ENCODE results near the gene CCT7.
A peak's percentile ranks its signal among the peaks of the same experiment; 100 is the strongest.

The CCT7 gene

DNA sequence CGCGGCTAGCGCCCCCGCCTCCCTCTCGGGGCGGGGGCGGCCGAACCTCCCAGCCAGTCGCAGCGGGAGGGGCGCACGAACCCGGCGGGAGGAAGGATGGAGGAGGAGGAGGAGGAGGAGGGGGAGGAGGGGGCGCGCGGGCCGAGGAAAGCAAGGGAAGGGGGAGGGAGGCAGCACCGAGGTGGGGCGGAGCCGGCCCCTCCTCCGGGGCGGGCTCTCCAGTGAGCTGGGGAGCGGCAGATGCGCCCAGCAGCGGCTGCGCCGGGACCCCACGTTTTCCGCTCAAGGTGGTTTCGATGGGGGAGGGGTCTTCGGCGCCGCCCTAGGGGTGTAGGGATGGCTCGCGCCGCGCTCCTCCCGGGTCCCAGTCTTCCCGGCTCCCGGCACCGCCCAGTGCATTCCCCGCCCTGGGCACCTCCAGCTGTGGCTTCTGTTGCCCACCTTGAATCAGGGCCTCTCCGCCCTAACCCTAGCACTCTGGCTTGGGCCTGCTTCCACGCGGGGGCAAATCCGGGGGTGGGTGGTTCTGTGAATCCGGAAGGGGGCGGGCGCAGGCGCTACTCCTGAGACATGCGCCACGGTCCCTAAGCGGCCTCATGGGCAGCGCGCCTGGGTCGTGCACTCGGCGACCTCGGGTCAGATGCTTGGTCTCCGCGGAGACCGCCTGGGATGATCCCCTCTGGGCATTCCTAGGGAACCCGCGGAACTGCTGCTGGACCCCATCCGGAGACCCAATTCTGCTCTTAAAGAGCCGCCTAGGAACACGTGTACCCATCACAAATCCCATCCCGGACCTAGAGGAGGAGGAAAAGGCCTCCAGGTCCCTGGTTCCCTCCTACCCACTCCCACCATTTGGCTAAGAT is 50.4 kb downstream of the CCT7 start, which contains the start of gene FBXO41:
TSS of gene FBXO41 (minus strand) at position 183 of the 863 bp plus-strand sequence. CDS start 14,848 bp downstream, outside the sequence.
- no peaks in the 10 kb centered on the region for H3K9me3 ChIP-seq (ENCODE audit: control insufficient read depth, low read length)
- H3K4me3 ChIP-seq (ENCODE audit: insufficient read depth, low read depth, low read length, poor library complexity, severe bottlenecking) = peak within 1 kb of the TSS; percentile 66
- peaks cover 8% of the 10 kb centered on the region for H3K4me1 ChIP-seq (ENCODE audit: control insufficient read depth, insufficient read depth, low read length, poor library complexity, severe bottlenecking)
- no peaks in the 10 kb centered on the region for H3K36me3 ChIP-seq (ENCODE audit: control insufficient read depth, insufficient read depth, low read length)
- peak; percentile 30 to 48 (median 33) for DNase-seq
- H3K27ac ChIP-seq (ENCODE audit: insufficient read depth, low read length, poor library complexity, severe bottlenecking) = peak within 1 kb of the TSS; percentile 18
- H3K27me3 ChIP-seq (replicated peaks; ENCODE audit: control insufficient read depth, insufficient read depth, low read length, poor library complexity, severe bottlenecking) = no peaks in the 10 kb centered on the region

DNA sequence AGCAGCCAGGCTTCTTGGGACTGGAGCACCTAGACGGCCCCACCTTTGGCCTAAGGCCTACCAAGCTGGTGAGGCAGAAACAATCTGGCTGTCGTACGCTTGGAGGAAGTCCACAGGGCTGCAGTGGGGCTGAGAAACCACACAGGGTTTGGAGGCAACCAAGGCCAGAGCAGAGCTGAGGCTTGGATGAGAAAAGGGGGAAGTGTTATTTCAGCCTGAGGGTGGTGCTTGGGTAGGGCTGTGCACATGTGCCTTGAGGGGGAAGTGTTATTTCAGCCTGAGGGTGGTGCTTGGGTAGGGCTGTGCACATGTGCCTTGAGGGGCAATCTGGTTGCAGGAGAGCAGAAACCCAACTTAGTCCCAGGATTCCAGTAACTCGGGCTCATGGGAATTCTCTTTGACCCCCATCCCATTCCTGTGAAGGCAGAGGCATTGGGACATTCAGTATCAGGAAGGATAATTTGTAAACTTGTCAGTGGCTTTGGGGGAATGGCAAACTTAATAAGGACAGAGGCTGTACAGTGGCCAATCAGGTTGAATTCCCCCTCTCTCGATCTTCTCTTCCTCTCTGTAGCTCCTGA is 51.1 kb downstream of the CCT7 start:
- H3K27ac ChIP-seq (ENCODE audit: insufficient read depth, low read length, poor library complexity, severe bottlenecking) = peak overlapping the region; percentile 18
- H3K36me3 ChIP-seq (ENCODE audit: control insufficient read depth, insufficient read depth, low read length) = no peaks in the 10 kb centered on the region
- DNase-seq = no peak
- no peaks in the 10 kb centered on the region for H3K27me3 ChIP-seq (replicated peaks; ENCODE audit: control insufficient read depth, insufficient read depth, low read length, poor library complexity, severe bottlenecking)
- no peaks in the 10 kb centered on the region for H3K9me3 ChIP-seq (ENCODE audit: control insufficient read depth, low read length)
- peak overlapping the region; percentile 66 for H3K4me3 ChIP-seq (ENCODE audit: insufficient read depth, low read depth, low read length, poor library complexity, severe bottlenecking)
- H3K4me1 ChIP-seq (ENCODE audit: control insufficient read depth, insufficient read depth, low read length, poor library complexity, severe bottlenecking) = peaks cover 8% of the 10 kb centered on the region

DNA sequence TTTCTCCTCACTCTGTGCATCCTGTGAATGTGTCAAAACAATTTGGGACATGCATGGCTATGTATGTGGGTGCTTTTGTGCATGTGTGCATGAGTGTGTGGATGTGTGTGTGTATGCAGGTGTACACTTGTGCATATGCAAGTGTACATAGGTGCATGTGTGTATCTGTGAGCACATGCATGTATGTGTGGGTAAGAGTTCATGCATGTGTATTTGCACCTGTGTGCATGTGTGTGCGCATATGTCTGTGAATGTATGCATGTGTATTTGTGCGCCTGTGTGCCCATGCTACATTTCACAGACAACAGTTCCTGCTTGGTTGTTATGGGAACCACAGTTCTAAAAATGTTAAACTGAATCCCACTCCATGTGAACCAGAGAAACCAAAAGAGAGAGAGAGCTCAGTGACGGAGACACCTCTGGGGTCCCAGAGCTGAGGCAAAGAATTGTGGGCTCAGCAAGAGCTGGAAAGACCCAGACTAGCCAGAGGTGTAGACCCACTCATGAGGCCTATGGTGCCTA is 52.1 kb downstream of the CCT7 start:
- no peak overlapping the region for H3K27ac ChIP-seq (ENCODE audit: insufficient read depth, low read length, poor library complexity, severe bottlenecking)
- peaks cover 6% of the 10 kb centered on the region for H3K27me3 ChIP-seq (replicated peaks; ENCODE audit: control insufficient read depth, insufficient read depth, low read length, poor library complexity, severe bottlenecking)
- DNase-seq = no peak
- H3K4me3 ChIP-seq (ENCODE audit: insufficient read depth, low read depth, low read length, poor library complexity, severe bottlenecking) = no peak overlapping the region
- H3K4me1 ChIP-seq (ENCODE audit: control insufficient read depth, insufficient read depth, low read length, poor library complexity, severe bottlenecking) = peaks cover 11% of the 10 kb centered on the region
- no peaks in the 10 kb centered on the region for H3K9me3 ChIP-seq (ENCODE audit: control insufficient read depth, low read length)
- no peaks in the 10 kb centered on the region for H3K36me3 ChIP-seq (ENCODE audit: control insufficient read depth, insufficient read depth, low read length)

DNA sequence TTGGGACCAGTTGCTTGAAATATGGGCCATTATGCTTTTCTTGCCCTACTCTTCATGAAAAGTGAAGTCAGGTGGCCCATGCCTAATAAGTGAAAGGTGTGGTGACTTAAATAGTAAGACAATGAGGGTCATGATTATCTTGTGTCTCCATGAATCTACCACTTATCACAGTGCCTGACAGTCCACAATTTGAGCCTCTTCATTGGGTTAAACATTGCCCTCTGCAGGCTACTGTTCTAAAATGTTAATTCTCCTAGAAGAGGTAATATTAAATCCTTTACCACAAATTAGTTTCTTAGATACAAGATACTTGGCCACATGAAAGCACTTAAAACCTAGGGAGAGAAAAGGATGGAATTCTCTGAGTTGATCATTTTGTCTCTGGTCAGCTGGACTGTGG is 55.2 kb downstream of the CCT7 start:
- Histone ChIP-seq H3K4me3 (ENCODE audit: insufficient read depth, low read depth, low read length, poor library complexity, severe bottlenecking) (no peak overlapping the region), H3K36me3 (ENCODE audit: control insufficient read depth, insufficient read depth, low read length) (no peaks in the 10 kb centered on the region), H3K27ac (ENCODE audit: insufficient read depth, low read length, poor library complexity, severe bottlenecking) (no peak overlapping the region), H3K9me3 (ENCODE audit: control insufficient read depth, low read length) (no peaks in the 10 kb centered on the region), H3K4me1 (ENCODE audit: control insufficient read depth, insufficient read depth, low read length, poor library complexity, severe bottlenecking) (peaks cover 28% of the 10 kb centered on the region), H3K27me3 (replicated peaks; ENCODE audit: control insufficient read depth, insufficient read depth, low read length, poor library complexity, severe bottlenecking) (peaks cover 29% of the 10 kb centered on the region)
- DNase-seq = no peak

DNA sequence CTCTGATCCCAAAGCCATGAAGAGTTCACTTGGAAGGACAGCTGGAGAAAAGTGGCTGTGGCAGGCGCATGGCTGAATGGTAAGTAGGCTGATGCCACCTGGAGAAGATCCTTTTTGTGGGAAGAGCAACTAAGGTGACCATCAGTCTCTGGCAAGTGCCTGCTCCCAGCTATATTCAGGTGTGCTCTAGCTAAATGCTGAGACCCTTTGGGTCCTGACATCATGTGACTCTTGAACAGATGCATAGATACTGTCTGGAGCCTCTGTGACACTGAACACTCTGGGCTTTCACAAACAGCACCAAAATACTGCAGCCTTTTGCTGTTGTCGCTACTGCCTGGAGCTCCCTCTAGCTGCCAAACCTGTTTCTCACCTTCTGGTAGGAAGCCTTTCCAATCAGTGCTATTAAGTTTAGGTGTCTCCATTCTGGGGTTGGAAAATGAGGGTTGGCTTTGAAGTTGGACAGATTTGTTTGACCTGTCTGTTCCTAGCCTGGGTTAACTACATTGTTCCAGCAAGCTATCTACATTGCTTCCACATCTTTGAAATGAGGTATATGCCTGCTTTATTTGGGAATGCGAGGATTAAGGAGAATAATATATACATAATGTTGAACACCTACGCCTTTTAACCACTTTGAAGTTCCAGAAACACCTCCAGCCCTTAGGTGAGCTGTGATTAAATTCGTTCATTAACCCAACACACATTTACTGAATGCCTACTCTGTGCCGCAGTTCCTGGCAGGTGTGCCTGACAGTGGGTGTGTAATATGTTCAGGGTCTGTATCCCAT is 56.1 kb downstream of the CCT7 start:
- Histone ChIP-seq H3K4me1 (ENCODE audit: control insufficient read depth, insufficient read depth, low read length, poor library complexity, severe bottlenecking) (peaks cover 28% of the 10 kb centered on the region), H3K36me3 (ENCODE audit: control insufficient read depth, insufficient read depth, low read length) (no peaks in the 10 kb centered on the region), H3K27ac (ENCODE audit: insufficient read depth, low read length, poor library complexity, severe bottlenecking) (no peak overlapping the region), H3K27me3 (replicated peaks; ENCODE audit: control insufficient read depth, insufficient read depth, low read length, poor library complexity, severe bottlenecking) (peaks cover 39% of the 10 kb centered on the region), H3K9me3 (ENCODE audit: control insufficient read depth, low read length) (no peaks in the 10 kb centered on the region), H3K4me3 (ENCODE audit: insufficient read depth, low read depth, low read length, poor library complexity, severe bottlenecking) (no peak overlapping the region)
- DNase-seq = peak in 1 of 3 donors; percentile 24

DNA sequence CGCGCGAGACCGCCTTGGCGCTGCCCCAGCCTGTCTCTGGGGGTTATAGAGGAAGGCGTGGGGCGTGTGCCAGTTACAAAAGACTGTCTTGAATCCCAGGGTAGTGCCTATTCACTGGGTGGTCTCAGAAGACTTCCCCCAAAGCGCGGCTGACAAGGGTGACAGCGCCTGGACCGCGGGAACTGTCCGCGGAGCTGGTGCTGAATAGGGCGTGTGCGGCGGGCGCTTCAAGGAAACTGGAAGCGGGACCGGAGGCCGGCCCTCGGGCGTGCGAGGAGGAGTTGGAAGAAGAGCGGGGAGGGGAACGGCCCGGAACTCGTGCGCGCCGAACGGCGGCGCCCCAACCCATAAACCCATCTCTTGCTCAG is 57.0 kb downstream of the CCT7 start:
- Histone ChIP-seq H3K27ac (ENCODE audit: insufficient read depth, low read length, poor library complexity, severe bottlenecking) (no peak overlapping the region), H3K9me3 (ENCODE audit: control insufficient read depth, low read length) (no peaks in the 10 kb centered on the region), H3K4me3 (ENCODE audit: insufficient read depth, low read depth, low read length, poor library complexity, severe bottlenecking) (peak overlapping the region; percentile 26), H3K36me3 (ENCODE audit: control insufficient read depth, insufficient read depth, low read length) (no peaks in the 10 kb centered on the region), H3K4me1 (ENCODE audit: control insufficient read depth, insufficient read depth, low read length, poor library complexity, severe bottlenecking) (peaks cover 28% of the 10 kb centered on the region), H3K27me3 (replicated peaks; ENCODE audit: control insufficient read depth, insufficient read depth, low read length, poor library complexity, severe bottlenecking) (peaks cover 43% of the 10 kb centered on the region)
- peak in 2 of 3 donors; percentile 24 to 27 for DNase-seq

DNA sequence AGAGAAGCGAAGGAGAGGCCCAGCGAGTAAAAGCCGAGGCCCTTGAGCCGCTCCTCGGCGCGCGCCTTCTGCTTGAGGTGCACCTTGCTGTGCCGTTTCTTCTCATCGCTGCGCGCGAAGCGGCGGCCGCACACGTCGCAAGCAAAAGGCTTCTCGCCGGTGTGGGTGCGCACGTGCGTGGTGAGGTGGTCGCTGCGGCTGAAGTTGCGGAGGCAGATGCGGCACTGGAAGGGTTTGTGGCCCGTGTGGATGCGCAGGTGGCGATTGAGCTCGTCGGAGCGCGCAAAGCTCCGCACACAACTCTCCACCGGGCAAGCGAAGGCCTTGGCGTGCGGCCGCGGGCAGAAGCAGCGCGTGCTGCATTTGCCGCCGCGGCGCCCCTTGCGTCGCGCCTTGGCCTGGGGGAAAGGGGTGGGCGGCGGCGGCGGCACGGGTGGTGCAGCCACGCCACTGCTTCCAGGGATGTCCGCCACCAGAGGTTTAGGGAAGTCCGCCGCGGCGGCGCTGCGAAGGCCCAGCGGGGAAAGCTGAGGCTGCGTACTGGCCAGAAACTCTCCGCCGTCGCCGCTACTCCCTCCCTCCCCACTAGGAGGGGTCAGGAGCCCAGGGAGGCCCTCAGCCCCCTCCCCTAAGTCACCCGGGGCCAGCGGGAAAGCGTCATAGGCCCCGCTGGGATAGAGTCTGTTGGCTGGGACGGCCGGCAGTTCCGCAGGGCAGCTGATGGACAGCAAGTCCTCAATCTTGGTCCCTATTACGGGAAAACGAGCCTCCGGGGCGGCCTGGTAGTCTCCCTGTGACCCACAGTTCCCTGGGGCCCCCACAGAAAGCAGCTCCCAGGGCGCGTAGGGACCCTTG is 57.6 kb downstream of the CCT7 start:
- H3K27me3 ChIP-seq (replicated peaks; ENCODE audit: control insufficient read depth, insufficient read depth, low read length, poor library complexity, severe bottlenecking) = peaks cover 43% of the 10 kb centered on the region
- H3K9me3 ChIP-seq (ENCODE audit: control insufficient read depth, low read length) = no peaks in the 10 kb centered on the region
- no peaks in the 10 kb centered on the region for H3K36me3 ChIP-seq (ENCODE audit: control insufficient read depth, insufficient read depth, low read length)
- H3K27ac ChIP-seq (ENCODE audit: insufficient read depth, low read length, poor library complexity, severe bottlenecking) = no peak overlapping the region
- no peak for DNase-seq
- H3K4me1 ChIP-seq (ENCODE audit: control insufficient read depth, insufficient read depth, low read length, poor library complexity, severe bottlenecking) = peaks cover 28% of the 10 kb centered on the region
- peak overlapping the region; percentile 26 for H3K4me3 ChIP-seq (ENCODE audit: insufficient read depth, low read depth, low read length, poor library complexity, severe bottlenecking)

DNA sequence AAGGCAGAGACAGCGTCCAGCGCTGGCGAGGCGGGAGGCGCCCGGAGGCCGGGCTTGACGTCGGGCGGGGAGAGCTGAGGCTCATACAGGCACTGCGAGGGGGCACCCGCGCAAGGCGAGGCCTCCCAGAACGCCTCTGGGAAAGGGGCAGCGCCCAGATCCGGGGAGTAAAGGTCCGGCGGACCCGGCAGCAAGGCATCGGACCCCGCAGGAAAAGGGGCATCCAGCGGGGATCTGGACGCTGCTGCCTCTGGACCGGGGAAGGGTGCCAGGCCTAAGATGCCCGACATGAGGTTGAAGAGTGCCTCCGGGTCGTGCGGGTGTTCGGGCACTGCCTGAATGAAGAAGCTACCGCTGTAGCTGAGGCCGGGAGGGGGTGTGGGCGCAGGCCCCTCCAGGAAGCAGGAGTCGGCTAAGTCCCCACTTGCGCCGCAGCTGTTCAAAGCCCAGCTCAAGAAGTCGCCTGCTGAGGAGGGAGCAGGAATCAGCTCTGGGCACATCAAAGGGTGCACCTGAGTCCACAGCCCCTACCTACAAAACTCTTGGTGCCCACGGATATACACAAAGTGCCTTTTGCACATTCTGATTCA is 58.3 kb downstream of the CCT7 start:
- DNase-seq = no peak
- Histone ChIP-seq H3K27ac (ENCODE audit: insufficient read depth, low read length, poor library complexity, severe bottlenecking) (no peak overlapping the region), H3K36me3 (ENCODE audit: control insufficient read depth, insufficient read depth, low read length) (no peaks in the 10 kb centered on the region), H3K9me3 (ENCODE audit: control insufficient read depth, low read length) (no peaks in the 10 kb centered on the region), H3K4me3 (ENCODE audit: insufficient read depth, low read depth, low read length, poor library complexity, severe bottlenecking) (peak overlapping the region; percentile 54), H3K4me1 (ENCODE audit: control insufficient read depth, insufficient read depth, low read length, poor library complexity, severe bottlenecking) (peaks cover 28% of the 10 kb centered on the region), H3K27me3 (replicated peaks; ENCODE audit: control insufficient read depth, insufficient read depth, low read length, poor library complexity, severe bottlenecking) (peaks cover 47% of the 10 kb centered on the region)
